Right atrium auricular region (tissue), 2 donors: Measurements from ENCODE around the gene AGO3. TPM values are rescaled to one million over a fixed set of nuclear protein-coding genes. Genes with fewer than 3 reads are reported as not detected.

ENCODE experiments used
- DNase-seq: peaks from one replicate; pipeline ENCODE4 v3.0.0-alpha.2; 2019; ENCODE audit warnings: low spot score
- H3K27ac ChIP-seq, 2 donors: fragments of 200-600 bp; sonication (generic); 1 replicate in 1 of 2; 2 replicates in 1 of 2; pipeline ENCODE4 v1.5.1; 2016 to 2019
- H3K27me3 ChIP-seq, 2 donors: fragments of 200-600 bp; sonication (generic); one replicate each; pipeline versions ENCODE4 v1.5.1 to v1.6.0; 2017 to 2019
- H3K36me3 ChIP-seq: fragments of 200-600 bp; sonication (generic); one replicate; pipeline ENCODE4 v1.5.1; 2016
- H3K4me1 ChIP-seq, 2 donors: fragments of 200-600 bp; sonication (generic); one replicate each; pipeline versions ENCODE4 v1.5.1 to v1.6.0; 2017 to 2019
- H3K4me3 ChIP-seq, 2 donors: fragments of 200-600 bp; sonication (generic); 1 replicate in 1 of 2; 2 replicates in 1 of 2; pipeline ENCODE4 v1.5.1; 2017 to 2019; ENCODE audit warnings: mild to moderate bottlenecking in 1 of 2, moderate library complexity in 1 of 2
- H3K9me3 ChIP-seq, 2 donors: fragments of 200-600 bp; sonication (generic); one replicate each; pipeline ENCODE4 v1.5.1; 2019
- total RNA-seq, 2 donors: library from RNA; depleted of rRNA; stranded (reverse); fragments of >200 nt; gene quantifications; one replicate each; pipeline ENCODE4 v1.1.0, GENCODE V29; 2016
- TF ChIP-seq, protein P1 (sequence below), 2 donors: fragments of 200-600 bp; sonication (generic); IDR thresholded peaks; one replicate each; pipeline ENCODE4 v1.5.1; 2019; ENCODE audit warnings: antibody characterized with exemption in 2 of 2

Gene AGO3
- 10 to 100 TPM; 10.1 to 10.6 TPM for total RNA-seq

DNA sequence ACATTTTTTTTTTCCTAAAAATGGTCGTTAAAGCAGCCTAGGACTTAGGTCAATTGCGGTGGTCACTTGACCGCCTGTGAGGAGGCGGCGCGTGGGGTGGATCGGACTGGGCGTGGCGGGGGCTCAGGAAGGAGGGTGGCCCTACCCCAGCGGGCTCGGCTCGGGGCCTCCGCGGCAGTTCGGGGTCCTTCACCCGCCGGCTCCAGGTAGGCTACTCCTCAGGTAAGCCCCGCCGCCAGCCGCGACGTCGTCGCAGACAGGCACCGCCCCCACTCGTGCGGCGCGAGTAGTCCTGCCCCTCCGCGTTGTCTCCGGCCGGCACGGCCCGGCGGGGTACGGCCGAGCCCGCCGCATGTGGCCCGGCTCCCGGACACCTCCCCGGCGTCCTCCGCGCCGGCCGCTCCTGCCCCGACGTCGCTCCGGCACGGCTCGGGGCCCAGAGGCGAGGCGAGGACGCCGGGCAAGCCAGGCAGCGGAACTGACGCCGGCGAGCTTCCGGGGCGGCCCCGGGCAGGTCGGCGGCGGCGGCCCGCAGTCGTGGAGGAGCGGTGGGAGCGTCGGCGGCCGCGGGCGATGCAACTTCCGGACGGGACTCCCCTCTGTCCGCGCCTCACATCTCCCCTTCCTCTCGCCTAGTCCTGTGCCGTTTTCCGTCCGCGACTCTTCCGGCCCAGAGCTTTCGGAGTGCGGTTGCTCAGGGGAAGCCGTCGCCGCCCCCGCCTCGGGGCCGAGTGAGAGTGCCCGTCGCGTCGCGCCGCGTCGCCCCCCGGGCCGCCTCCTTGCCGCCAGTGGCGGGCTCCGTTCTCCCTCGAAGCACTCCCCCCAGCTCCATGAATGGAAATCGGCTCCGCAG, at the start of gene AGO3:
TSS of gene AGO3 (plus strand) at position 513 of the 853 bp plus-strand sequence. CDS start at position 835, 322 bp downstream.
- peak within 1 kb of the TSS; percentile 99 for H3K27ac ChIP-seq
- no peaks in the 10 kb centered on the region for H3K27me3 ChIP-seq
- TF ChIP-seq, protein P1, sequence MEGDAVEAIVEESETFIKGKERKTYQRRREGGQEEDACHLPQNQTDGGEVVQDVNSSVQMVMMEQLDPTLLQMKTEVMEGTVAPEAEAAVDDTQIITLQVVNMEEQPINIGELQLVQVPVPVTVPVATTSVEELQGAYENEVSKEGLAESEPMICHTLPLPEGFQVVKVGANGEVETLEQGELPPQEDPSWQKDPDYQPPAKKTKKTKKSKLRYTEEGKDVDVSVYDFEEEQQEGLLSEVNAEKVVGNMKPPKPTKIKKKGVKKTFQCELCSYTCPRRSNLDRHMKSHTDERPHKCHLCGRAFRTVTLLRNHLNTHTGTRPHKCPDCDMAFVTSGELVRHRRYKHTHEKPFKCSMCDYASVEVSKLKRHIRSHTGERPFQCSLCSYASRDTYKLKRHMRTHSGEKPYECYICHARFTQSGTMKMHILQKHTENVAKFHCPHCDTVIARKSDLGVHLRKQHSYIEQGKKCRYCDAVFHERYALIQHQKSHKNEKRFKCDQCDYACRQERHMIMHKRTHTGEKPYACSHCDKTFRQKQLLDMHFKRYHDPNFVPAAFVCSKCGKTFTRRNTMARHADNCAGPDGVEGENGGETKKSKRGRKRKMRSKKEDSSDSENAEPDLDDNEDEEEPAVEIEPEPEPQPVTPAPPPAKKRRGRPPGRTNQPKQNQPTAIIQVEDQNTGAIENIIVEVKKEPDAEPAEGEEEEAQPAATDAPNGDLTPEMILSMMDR (IDR thresholded peaks at IDR 0.05) = no peak
- no peaks in the 10 kb centered on the region for H3K9me3 ChIP-seq
- H3K4me1 ChIP-seq = peaks cover 0 to 30% of the 10 kb centered on the region in 2 donors
- peak; percentile 73 for DNase-seq
- H3K4me3 ChIP-seq = peak within 1 kb of the TSS; percentile 81 to 93
- no peaks in the 10 kb centered on the region for H3K36me3 ChIP-seq

DNA sequence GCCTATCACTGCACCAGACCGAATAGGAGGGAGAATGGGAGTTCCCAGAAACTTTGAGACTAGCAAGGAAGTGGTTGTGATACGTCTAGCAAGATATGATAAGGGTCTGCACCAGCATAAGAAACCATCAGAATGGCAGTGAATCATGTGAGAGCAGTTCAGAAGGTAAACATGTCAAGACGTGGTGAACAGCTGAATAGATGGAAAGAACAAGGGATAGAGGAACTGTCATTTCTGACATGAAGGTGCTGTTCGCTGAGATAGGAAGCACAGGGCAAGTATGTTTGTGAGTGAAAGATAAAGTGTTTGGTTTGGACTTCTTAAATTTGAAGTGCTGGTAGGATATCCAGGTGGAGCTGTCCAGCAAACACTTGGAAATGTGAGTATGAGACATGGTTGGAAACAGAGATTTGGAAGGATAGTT, 49.0 kb upstream of the AGO3 start:
- no peak for DNase-seq
- TF ChIP-seq, protein P1 (IDR thresholded peaks at IDR 0.05) = no peak
- Histone ChIP-seq H3K4me1 (peaks cover 0 to 33% of the 10 kb centered on the region in 2 donors), H3K27me3 (no peaks in the 10 kb centered on the region), H3K9me3 (no peaks in the 10 kb centered on the region), H3K36me3 (no peaks in the 10 kb centered on the region), H3K27ac (no peak overlapping the region), H3K4me3 (no peak overlapping the region)

DNA sequence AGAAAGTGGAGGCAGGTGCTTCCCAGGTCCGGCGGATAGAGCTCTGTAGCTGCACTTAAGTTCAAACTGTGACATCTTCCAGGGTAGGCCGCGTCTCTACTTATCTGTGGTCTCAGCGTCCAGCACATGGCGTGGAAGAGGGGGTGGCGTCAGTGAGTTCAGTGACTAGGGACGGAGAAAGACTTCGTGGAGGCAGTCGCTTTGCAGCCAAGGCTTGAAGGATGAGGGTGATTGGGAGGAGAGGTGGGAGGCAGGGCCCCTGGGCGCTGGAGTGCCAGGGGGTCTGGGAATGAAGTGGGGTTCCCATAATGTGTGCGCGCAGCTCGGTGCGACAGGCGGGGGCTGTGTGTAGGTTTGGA, 48.3 kb upstream of the AGO3 start:
- Histone ChIP-seq H3K27me3 (no peaks in the 10 kb centered on the region), H3K4me1 (peaks cover 0 to 40% of the 10 kb centered on the region in 2 donors), H3K9me3 (no peaks in the 10 kb centered on the region), H3K36me3 (no peaks in the 10 kb centered on the region), H3K27ac (peak overlapping the region; percentile 83 to 90), H3K4me3 (peak overlapping the region; percentile 82 to 99)
- TF ChIP-seq, protein P1 (IDR thresholded peaks at IDR 0.05) = no peak
- no peak for DNase-seq

DNA sequence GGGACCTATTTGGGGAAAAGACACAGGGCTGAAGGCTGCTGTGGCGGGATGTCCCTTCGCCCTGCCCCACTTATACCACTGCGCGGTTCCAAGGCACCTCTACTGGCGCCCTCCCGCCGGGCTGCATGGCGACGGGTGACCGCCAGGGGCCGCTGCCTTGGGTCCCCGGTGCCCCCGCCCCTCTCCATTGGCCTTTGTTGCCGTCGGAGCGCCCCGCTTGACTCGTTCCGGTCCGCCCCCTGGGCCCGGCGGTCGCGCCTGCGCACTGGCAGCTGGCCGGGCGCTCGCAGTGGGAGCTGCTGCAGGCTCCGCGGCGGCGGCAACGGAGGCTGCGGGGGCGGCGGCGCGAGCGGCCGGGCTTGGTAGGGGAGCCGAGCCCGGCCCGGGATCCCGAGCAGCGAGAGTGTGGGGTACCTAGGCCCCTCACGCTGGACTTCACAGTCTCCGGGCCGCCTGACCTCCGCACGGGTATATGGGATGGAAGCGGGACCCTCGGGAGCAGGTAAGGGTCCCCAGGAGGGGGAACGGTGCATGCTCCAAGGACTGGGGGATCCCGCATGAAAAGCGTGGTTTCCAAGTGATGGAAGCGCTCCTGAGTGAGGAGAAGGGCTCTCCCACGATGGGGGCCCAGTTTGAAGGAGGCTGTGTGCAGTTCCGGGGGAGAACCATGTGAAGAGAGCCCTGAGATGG, 47.8 kb upstream of the AGO3 start, which contains the start of gene AGO1:
TSS of gene AGO1 (plus strand) at position 265 of the 690 bp plus-strand sequence. CDS start at position 478, 213 bp downstream.
- Histone ChIP-seq H3K36me3 (no peaks in the 10 kb centered on the region), H3K9me3 (no peaks in the 10 kb centered on the region), H3K4me1 (peaks cover 0 to 42% of the 10 kb centered on the region in 2 donors), H3K27ac (peak within 1 kb of the TSS; percentile 83 to 90), H3K27me3 (no peaks in the 10 kb centered on the region), H3K4me3 (peak within 1 kb of the TSS; percentile 82 to 99)
- TF ChIP-seq, protein P1 (IDR thresholded peaks at IDR 0.05) = peak; percentile 92 to 99
- peak; percentile 89 for DNase-seq

DNA sequence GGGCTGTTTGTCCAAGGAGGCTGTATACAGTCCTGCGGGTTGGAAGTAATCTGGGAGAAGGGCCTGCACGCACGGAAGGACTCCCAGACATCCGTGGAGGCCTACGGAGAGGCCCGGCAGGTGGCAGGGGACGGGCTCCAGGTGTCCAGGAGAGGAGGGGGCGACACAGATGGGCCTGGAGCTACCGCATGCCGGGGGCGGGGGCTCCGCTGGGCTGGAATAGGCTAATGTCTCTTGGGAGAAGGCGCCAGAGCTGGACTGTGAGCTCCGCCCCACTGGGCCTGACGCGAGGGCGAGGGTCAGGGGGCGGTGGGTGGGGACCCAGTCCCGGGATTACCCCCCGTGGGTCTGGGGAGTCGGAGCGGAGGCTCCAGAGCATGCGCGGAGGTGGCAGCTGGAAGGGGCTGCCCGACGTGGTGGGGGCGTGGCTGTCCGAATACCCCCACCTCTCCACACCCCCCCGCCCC, 47.2 kb upstream of the AGO3 start:
- peak overlapping the region; percentile 83 to 90 for H3K27ac ChIP-seq
- H3K4me1 ChIP-seq = peaks cover 0 to 42% of the 10 kb centered on the region in 2 donors
- H3K36me3 ChIP-seq = no peaks in the 10 kb centered on the region
- peak overlapping the region; percentile 82 to 99 for H3K4me3 ChIP-seq
- no peaks in the 10 kb centered on the region for H3K27me3 ChIP-seq
- no peak for DNase-seq
- TF ChIP-seq, protein P1 (IDR thresholded peaks at IDR 0.05) = no peak
- no peaks in the 10 kb centered on the region for H3K9me3 ChIP-seq
